ENCODE measurements around the gene ANXA6.
A peak's percentile ranks its signal among the peaks of the same experiment; 100 is the strongest.
"Not testable (repeated sequence)": the region's sequence is repeated elsewhere in the genome, so short reads cannot be mapped to it uniquely, and the experiment has no call there.

The ANXA6 gene

DNA sequence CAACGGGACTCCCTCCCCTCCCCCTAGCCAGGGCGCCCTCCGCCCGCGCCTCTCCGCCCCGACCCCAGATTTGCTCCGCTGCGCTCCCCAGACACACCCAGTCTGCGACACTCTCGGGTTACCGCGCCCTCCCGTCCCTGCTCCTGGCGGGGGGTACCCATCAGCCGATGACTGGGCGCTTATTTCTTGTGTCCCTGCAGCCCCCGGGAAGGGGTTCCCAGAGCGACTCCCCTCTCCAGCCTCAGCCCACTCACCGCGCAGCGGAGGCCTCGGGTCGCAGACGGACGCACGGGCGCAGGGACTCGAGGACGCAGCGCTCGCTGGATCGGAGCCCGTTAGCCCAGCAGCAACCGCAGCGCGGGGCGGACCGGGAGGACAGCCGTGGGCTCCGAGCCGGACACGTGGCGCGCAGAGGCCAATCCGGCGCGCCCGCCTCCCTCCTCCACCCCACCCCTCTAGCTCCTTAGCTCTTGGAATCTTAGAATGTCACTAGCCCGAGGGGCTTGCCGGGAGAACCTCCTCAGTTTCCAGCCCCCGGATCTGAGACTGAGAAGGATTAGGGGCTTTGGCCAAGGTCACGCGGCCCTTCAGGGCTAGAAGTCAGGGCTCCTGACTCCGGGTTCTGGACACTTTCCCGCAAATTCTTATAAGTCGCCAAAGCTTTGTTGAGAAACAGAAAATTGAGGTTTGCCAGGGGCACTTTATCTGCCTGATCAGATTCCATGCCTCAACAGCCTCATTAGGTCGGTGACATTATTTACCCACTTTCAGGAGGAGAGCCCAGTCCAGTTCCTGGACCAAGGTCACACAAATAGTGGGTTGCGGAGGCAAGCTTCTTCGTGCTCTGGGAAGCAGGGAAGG lies at the start of gene ANXA6:
TSS of gene ANXA6 (minus strand) at position 354 of the 861 bp plus-strand sequence. CDS start 9,878 bp downstream, outside the sequence.
- DNase-seq = peak; percentile 38 to 67

DNA sequence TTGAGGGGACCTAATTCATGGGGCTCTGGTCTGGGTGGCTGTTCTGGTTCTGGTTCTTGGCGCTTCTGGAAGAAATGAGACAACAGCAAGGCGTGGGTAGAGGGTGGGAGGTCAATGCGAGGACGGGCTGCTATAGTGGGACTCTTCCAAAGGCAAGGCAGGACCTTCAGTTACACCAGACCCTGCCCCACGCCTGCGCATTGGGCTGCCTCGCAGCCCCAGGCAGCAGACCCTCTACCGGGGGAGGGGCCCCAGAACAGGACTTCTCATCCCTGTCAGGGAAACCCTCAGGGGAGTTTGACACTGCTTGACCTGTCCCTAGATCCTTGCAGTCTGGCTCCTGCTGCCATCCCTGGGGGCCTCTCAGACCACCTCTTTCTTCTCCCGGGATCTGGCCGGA lies 47.8 kb upstream of the ANXA6 start:
- DNase-seq = no peak

DNA sequence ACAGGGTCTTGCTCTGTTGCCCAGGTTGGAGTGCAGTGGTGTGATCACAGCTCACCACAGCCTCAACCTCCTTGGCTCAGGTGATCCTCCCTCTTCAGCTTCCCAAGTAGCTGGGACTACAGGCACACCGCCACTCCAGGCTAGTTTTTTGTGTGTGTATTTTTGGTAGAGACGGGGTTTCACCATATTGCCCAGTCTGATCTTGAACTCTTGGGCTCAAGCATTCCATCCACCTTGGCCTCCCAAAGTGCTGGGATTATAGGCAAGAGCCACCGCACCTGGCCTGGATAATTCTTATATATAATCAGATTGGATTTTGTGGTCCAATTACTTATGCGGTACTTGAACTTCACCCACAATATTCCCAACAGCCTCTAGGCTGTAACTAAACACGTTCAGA lies 46.5 kb upstream of the ANXA6 start:
- DNase-seq = no peak

DNA sequence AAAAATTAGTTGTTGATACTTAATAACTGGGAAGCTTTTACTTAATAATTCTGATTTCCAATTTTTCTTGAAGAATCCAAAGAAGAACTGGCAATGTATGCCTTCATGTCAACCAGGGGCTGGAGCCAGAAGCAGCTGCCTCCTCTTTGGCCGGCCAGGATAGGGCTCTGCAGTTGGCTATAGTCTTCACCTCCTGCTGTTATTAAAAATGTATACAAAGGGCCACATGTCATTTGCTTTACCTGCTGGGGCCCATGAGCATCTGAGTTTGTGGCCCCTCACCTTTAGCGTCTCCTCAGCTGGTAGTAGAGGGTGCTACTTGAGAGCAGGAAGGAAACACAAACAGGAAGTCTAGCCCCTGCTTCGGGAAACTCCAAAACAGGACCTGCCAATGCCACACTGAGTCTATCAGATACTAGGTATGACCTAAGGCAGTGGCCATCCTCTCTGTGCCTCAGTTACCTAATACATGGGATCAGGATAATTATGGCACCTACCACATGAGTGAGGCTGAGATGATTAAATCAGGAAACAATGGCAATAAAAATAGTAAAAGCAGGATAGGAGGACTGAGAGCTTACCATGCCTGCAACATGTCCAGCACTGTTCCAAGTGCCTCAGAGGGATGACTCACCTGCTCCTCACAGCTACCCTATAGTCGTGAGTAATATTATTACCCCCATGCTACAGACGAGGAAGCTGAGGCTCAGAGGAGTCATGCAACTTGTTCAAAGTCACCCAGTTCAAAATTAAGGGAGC lies 45.0 kb upstream of the ANXA6 start:
- DNase-seq = no peak

DNA sequence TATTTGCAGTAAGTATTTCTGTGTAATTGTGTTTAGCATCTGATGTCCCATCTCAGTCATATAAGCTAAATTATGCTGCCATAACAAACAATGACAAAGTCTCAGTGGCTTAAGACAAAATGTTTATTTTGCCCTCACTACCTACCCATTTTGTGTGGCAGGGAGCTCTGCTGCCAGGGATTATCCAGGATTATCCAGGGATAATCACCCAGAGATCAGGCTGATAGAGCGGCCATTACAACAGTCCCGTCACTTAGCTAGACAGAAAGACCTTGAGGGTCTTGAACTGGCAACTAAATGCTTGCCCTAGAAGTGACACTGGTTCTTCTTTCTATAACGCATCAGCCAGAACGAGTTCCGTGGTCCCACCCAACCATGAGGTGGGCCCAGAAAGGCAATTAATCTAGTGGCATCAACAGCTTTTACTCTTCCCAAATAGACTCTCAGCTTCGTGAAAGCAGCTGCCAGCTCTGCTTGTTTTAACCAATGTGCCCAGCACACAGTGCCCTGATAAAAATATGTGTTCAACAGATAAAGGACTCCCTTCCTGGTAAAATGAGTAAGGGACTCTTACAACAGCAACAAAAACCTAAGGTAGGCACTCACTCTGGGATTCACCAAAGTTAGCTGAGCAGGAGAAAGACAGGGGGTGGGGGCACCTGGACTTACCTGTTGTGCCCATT lies 43.5 kb upstream of the ANXA6 start:
- DNase-seq = no peak

DNA sequence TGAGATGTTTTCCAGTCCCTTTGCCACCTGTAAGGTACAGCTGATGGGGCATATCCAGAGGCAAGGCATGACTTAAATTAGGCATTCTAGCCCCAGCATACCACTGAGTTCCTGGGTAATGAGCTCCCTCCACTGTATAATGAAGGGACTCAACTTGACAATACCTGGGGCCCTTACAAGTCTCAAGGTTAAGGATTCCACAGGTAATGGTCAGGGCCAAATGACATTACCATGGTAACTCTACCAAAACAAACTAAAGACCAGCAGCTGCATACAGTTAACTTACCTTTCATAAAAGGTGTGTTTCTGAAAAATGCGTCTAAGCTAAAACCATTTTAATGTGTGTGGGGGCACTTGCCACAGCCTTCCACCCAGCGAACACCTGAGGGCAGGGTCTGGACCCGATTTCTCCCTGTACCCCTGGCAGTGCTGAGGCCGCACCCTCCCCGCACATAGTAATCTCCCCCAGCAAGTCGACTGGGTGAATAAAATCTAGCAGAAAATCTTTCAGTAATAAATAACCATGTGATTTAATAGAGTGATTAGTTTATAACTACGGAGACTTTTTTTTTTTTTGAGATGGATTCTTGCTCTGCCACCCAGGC lies 42.1 kb upstream of the ANXA6 start:
- DNase-seq = no peak

DNA sequence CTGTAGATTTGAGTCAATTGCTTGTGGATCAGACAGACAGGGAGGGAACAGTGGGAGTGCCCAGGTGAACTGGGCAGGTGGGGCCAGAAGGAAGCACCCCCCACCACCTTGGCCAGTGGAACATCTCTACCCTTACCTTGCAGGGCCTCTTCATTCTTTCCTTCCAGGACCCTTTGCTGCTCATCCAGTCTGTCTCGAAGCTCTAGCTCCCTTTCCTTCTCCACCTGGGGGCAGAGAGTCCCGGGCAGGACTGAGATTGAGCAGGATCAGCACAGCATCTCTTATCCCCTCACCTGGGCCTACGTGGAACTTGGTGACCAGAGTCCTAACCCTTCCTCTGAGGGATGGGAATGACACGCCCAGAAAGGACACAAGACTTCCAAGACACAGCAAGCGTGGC lies 41.3 kb upstream of the ANXA6 start:
- DNase-seq = no peak

DNA sequence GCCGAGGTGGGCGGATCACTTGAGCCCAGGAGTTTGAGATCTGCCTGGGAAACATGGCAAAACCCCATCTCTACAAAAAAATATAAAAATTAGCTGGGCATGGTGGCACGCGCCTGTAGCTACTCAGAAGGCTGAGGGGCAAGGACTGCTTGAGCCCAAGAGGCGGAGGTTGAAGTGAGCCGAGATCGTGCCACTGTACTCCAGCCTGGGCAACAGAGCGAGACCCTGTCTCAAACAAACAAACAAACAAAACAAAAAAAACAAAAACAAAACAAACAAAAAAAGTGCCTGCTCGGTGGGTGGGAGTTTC lies 39.7 kb upstream of the ANXA6 start:
- DNase-seq = not testable (repeated sequence)

DNA sequence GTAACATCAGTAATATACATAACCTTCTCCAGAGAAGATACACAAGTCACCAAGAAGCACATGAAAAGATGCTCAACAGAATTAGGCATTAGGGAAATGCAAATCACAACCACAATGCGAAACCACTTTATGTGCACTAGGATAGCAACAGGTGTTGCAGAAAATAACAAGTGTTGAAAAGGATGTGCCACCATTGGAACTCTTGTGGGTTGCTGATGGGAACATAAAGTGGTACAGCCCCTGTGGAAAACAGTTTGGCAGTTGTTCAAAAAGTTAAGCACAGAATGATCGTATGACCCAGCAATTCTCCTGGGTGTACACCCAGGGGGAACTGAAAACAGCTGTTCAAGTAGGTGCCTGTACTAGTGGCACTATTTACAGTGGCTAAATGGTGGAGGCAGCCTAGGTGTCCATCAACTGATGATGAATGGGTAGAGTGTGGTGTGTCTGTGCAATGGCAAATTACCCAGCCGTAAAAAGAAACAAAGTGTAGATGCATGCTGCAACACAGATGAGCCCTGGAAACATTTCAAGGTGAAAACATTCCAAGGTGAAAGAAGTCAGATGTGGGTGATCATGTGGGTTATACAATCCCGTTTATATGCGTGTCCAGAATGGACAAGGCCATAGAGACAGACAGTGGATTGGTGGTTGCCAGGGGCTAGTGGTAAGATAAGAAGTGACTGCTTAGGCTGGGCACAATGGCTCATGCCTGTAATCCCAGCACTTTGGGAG lies 39.1 kb upstream of the ANXA6 start:
- no peak for DNase-seq

DNA sequence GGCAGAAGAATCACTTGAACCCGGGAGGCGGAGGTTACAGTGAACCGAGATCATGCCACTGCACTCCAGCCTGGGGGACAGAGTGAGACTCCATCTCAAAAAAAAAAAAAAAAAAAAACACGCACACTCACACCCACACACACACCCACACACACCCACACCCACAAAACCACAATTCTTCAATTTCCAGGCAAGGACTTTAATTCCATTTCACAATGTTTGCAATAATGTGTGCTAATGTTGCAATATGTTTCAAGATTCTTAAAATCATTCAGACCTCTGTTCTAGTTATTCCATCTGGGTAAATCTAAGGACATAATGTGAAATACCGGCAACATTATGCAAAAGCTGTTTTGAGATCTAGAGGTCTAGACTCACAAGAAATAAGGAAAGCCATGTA lies 38.0 kb upstream of the ANXA6 start:
- DNase-seq = no peak

DNA sequence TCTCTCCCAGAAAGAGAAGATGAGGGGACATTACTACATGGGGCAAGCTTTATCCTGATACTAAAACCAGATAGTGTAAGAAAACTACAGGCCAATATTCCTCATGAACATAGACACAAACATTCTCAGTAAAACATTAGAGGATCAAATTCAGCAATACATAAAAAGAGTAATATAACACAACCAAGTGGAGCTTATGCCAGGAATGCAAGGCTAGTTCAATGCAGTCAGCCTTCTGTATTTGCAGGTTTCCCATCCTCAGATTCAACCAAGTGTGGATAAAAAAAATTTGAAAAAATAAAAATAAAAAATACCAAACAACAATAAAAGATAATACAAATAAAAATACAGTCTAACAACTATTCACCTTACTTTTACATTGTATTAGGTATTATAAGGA lies 35.0 kb upstream of the ANXA6 start:
- DNase-seq = no peak

DNA sequence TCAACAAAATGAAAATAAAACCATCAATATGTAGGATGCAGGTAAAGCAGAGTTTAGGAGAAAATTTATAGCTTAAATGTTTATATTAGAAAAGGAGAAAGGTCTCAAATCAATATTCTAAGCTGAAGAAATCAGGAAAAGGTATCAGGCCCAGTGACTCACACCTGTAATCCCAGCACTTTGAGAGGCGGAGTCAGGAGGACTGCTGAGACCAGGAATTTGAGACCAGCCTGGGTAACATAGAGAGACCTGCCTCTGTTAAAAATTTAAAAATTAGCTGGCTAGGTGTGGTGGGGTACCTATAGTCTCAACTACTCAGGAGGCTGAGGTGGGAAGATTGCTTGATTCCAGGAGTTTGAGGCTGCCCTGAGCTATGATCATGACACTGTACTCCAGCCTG lies 34.1 kb upstream of the ANXA6 start:
- DNase-seq = no peak

DNA sequence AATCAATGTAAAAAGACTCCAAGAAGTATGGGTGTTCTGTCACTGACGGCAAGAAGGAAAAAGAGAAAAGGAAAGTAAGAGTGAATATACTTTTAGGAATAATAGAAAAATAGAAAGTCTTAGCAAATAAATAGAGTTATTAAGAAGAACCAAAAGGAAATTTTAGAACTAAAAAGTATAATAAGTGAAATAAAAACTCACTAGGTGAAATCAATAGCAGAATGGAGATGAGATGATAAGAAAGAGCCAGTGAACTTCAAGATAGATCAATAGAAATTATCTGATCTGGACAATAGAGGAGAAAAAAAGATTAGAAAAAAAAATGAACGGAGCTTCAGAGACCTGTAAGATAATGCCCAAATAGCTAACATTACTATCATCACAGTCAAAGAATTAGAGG lies 31.6 kb upstream of the ANXA6 start:
- DNase-seq = no peak

DNA sequence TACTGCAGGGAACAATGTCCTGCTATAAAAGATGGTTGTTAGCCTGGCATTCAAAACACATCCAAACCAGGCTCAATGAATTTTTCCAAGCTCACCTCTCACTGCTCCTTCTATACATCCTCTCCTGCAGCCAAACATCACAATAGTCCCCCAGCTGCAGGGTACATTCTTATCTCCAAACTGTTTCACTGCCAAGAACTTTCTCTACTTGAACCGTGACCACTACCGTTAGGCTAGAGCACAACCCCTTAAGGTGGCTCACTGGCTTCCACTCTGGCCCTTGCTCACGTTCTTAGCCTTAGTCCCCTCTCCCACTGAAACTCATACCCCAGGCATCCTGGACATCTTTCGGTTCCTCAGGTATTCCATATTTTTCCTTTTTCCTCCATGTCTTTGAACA lies 29.0 kb upstream of the ANXA6 start:
- DNase-seq = no peak

DNA sequence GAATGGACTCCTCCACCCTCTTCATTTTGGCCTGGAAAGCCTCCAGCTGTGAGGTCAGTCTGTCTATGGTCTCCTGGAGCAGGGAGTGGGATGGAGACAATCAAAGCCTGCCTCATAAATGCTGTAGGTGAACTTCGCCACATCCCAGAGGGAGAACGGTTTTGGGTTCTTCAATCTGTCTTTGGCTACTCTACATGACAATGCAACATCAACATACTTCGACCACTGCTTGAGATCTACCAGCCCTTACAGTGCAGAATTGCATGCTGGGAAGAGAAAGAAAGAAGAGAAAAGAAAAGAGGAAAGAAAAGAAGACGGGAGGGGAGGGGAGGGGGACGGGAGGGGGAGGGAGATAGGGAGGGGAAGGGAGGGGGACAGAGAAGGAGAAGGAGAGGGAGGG lies 28.5 kb upstream of the ANXA6 start:
- DNase-seq = no peak

DNA sequence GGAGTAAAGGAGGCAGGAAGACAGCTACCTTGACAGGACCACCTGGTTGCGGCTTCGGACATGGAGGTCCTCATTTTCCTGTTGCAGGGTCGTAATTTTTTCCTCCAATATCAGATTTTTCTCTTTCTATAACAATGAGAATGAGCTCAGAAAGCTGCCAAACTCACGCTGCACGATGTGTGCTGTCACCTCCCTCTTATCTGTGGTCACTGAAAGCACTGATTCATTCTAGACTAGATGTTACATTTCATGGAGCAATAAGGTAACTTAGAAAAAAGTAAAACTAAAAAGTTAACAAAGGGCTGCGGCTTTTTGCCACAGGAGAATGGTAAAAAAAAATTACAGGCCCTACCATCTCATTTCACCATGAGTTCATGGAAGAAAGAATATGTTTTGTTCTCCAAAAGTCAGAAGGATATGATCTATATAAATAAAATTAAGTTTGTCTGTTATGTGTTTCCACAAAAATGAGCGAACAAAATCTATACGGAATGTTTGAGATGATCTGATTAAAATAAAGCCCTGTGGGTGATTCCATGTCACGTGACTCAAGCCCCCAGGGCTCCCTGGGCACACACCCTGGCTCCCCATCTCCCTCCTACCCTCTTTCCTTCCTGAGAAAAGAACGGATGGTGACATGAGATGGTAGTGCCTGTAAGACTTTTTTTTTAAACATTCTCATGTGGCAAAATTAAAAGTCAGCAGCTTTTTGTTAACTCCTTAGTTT lies 26.9 kb upstream of the ANXA6 start:
- DNase-seq = no peak

DNA sequence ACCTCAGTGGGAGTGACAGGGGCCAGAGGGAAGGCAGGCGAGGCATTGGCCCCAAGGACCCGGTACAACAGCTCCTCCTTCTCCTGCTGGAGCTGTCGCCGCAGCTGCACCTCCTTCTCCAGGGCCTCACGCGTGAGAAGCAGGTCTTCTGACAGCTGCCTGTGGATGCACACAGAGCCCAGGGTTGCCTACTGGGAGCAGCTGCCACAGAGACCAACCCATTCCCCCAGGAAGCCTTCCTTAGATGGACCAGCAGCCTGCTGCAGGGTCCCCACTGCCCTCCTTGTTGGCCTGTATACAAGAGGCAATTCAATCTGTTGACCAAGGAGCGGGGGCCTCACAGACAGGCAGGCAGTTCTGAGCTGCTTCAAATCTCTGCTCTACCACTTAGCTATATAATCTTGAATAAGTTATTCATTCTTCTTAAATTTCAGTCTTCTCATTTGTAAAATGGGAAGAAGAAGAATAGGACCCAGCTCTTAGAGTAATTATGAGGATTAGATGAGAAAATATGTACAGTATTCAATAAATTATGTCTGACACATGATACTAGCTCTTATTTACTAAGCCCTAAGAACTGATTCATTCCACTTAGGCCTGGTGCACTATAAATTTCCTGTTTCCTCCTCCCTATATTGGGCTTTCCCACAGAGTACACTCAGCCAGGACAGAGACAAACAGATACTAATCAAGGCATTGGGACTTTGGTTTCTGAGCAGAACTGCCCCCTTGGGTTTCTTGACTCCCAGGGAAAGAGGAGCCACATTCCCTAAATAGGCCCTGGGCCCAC lies 26.1 kb upstream of the ANXA6 start:
- peak in 1 of 2 experiments; percentile 1 for DNase-seq

DNA sequence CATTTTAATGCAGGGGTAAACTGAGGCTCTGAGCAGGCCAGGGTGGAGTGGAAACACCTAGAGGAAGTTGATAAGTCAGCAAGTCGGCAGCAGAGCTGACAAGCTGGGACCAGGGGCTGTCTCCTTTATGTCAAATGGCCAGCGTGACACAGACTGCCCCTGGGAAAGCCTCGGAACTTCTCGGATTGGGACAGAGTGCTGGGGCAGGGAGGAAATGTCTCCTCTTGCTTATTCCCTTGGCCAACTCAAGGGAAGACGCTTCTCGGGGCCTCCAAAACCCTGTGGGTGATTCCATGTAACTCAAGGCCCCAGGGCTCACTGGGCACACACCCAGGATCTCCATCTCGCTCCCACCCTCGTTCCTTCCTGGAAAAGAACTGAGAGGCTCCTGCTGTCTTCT lies 25.4 kb upstream of the ANXA6 start:
- no peak for DNase-seq

DNA sequence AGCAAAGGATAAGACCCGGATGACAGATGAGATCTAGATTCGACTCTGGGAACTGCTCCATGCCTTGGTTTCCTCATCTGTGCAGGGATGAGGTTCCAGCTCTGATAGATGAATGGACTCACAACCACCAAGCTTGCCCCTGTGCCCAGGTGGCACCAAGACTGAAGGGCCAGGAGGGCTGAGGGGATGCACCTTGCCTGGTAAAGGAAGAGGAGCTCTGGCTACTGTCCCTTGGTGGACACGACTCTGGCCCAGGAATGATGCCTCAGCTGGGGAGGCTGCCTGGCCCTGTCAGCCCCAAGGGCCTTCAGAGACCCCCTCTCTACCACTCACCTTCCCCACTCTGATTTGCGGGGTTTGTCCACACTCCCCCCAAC lies 24.9 kb upstream of the ANXA6 start:
- DNase-seq = no peak

DNA sequence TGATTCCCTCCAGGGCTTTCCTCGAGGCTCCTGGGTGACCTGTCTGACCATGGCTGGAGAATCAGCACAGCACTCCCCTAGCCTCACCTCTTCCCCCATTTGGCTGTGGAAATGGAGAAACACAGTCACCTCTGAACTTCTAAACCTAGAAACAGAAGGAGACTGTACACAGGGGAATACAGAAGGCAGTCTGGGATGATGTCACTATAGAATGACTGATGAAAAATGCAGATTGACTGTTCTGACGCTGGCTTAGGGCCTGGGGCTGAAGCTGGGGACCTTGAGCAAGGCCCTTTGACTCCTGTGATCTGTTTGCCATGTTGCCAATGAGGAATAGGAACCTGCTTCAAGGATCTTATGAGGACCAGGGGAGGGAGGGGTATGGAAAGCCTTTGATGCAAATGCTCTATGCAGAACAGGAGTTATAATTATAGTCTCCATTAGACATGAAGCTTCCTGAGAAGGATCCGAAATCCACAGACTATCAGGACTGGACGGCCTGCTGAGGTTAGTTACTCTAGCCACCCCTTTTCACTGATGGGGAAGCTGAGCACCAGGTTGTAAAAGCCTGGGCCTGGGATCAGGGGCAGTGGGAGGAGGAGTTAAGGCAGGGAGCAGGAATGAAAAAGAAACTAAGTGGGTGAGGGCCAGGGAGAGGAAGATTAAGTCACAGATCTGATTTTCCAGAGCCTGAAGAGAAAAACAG lies 24.4 kb upstream of the ANXA6 start:
- DNase-seq = no peak

DNA sequence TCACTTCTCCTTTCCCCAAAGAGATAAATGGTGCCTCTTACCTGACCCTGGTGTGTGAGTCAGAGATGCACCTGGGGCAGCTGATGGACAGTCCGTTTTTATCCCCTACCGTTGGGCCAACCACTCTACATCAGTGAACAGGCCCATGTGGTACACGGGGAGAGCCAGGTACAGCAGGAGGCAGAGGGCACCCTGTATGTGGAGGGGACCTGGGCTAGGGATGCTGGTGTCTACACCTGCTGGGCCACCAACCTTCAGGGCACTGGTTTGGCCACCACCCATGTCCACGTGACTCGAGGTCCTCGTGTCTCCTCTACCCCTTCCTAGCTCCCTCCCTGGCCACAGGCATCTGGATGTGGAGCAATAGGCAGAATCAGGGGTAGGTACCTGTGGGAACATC lies 22.7 kb upstream of the ANXA6 start:
- no peak for DNase-seq

All from NCI-H2081 (cell line).